GM21515 (cell line): ENCODE measurements around the gene ZSCAN16.

ENCODE experiments used
- ATAC-seq: cut with Tn5 transposase; IDR thresholded peaks from one replicate; pipeline ENCODE4 v1.9.1; 2021; ENCODE audit not compliant: unreplicated experiment

ZSCAN16 gene

DNA sequence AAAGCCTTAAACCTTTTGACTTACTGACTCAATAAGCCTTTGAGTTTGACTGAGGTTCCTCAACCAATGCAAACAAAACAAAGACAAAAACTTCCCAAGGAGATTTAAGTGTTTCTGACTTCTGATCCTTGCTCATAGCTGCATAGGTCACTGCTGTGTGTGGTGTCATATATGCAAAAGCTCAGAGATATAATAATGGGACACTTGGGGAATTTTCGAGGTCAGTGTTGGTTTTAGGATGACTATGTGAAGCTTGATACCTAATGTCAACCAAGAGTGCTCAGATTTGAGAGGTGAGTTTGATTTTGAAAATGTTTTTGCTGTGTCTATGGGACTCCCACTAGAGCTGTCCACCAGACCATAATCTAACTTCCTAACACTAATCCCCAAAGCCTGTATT is 43.5 kb downstream of the ZSCAN16 start:
- ATAC-seq = no peak

DNA sequence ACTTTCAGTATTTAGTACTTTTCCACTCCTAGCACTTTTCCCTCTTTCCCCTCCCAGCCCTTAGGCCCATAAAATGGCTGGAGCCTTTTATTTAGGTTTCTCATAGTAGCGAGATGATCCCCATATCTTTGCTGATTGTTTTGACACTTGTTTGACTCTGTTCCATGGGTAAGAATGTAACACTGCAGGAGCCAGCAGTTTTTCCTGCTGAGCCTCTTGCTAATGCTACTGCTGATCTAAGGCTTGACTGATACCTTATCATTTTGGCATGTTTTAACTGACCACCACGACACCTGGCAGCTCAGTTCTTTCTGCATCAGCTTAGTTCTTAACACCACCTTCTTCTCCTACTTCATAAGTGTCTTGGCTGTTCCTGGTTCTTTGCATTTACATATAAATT is 46.9 kb downstream of the ZSCAN16 start:
- no peak for ATAC-seq

DNA sequence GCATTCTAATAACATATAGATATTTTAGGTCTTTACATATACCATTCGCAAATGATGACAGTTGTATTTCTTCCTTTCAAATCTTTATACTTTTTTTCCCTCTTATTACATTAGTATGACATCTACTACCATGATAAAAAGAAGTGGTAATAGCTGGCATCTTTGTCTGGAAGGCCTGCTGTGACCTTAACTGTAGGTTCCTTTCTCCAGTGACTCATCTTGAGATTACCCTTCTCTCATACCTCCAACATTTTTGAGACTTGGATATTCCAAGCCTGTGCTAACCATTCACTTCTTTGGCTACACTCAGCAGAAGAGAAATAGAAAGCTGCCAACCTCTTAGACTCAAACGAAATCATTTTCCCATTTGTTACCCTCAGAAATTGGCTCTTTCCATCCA is 47.6 kb downstream of the ZSCAN16 start:
- no peak for ATAC-seq

DNA sequence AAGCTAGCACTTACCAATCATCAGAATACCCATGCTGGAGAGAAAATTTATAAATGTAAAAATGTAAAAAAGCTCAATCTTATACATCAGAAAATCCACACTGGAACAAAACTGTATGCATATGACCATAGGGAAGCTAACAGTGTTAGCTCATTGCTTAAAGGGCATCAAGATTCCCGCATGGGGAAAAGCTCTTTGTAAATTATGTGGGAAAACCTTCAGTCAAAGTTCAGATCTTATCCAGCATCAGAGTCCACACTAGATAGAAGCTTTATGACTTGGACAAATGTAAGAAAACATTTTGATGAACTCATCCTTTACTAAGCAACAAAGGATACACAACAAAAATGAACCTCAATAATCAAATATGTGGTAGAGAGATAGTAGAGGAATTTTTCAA is 52.0 kb downstream of the ZSCAN16 start:
- no peak for ATAC-seq
